Measurements from ENCODE around the gene ZNF608. TPM values are rescaled to one million over a fixed set of nuclear protein-coding genes. Genes with fewer than 3 reads are reported as not detected.
A peak's percentile ranks its signal among the peaks of the same experiment; 100 is the strongest.

ZNF608 gene
- total and polyA plus RNA-seq, 4 donors, result 9.5 to 83.2 (median 20.4) TPM

- H3K27me3 ChIP-seq (ENCODE audit: control insufficient read depth in 3 of 3, insufficient read depth in 3 of 3, low read length in 2 of 3), result no peaks in the 10 kb centered on the region
- H3K9ac ChIP-seq (ENCODE audit: insufficient read depth in 1 of 2, low read length in 2 of 2), result peak overlapping the region; percentile 70 to 96
- whole genome bisulfite sequencing, 2 donors, result 1% methylated on average over 17 of the region's 17 CpGs
- DNase-seq, result peak; percentile 34 to 83 (median 74)
- no peak for ATAC-seq (ENCODE audit: insufficient read depth, low FRiP score)
- H3K36me3 ChIP-seq (ENCODE audit: control insufficient read depth in 4 of 4, insufficient read depth in 4 of 4, low read length in 4 of 4), result no peaks in the 10 kb centered on the region
- H3K27ac ChIP-seq (ENCODE audit: low read depth in 1 of 2, low read length in 1 of 2), result peak overlapping the region; percentile 89 to 97
- peaks cover 0 to 24% (median 6%) of the 10 kb centered on the region in 5 donors for H3K4me1 ChIP-seq (ENCODE audit: control insufficient read depth in 5 of 5, insufficient read depth in 5 of 5, low read length in 5 of 5)
- TF ChIP-seq CTCF (IDR thresholded peaks at IDR 0.05; ENCODE audit: control extremely low read depth, extremely low read depth), result no peak
- H3K4me3 ChIP-seq, result peak overlapping the region; percentile 33
- no peaks in the 10 kb centered on the region for H3K9me3 ChIP-seq (ENCODE audit: control insufficient read depth in 4 of 4, insufficient read depth in 3 of 4, low read length in 3 of 4)
Measured at GRCh38 chr5:124747791-124748686, 1.6 kb upstream of the ZNF608 start.

- ATAC-seq (ENCODE audit: insufficient read depth, low FRiP score), result peak; percentile 40
- H3K4me3 ChIP-seq, result peak overlapping the region; percentile 35
- peak overlapping the region; percentile 70 to 96 for H3K9ac ChIP-seq (ENCODE audit: insufficient read depth in 1 of 2, low read length in 2 of 2)
- WGBS, 2 donors, result 0 to 1% methylated on average over 32 of the region's 32 CpGs
- no peaks in the 10 kb centered on the region for H3K9me3 ChIP-seq (ENCODE audit: control insufficient read depth in 4 of 4, insufficient read depth in 3 of 4, low read length in 3 of 4)
- peak overlapping the region; percentile 90 to 97 for H3K27ac ChIP-seq (ENCODE audit: low read depth in 1 of 2, low read length in 1 of 2)
- H3K27me3 ChIP-seq (ENCODE audit: control insufficient read depth in 3 of 3, insufficient read depth in 3 of 3, low read length in 2 of 3), result no peaks in the 10 kb centered on the region
- H3K4me1 ChIP-seq (ENCODE audit: control insufficient read depth in 5 of 5, insufficient read depth in 5 of 5, low read length in 5 of 5), result peaks cover 0 to 32% (median 7%) of the 10 kb centered on the region in 5 donors
- peak; percentile 96 to 99 (median 99) for DNase-seq
- TF ChIP-seq CTCF (IDR thresholded peaks at IDR 0.05; ENCODE audit: control extremely low read depth, extremely low read depth), result no peak
- no peaks in the 10 kb centered on the region for H3K36me3 ChIP-seq (ENCODE audit: control insufficient read depth in 4 of 4, insufficient read depth in 4 of 4, low read length in 4 of 4)
Measured at GRCh38 chr5:124746916-124747790, 714 bp upstream of the ZNF608 start.

- H3K4me1 ChIP-seq (ENCODE audit: control insufficient read depth in 5 of 5, insufficient read depth in 5 of 5, low read length in 5 of 5), result peaks cover 0 to 40% (median 13%) of the 10 kb centered on the region in 5 donors
- no peaks in the 10 kb centered on the region for H3K27me3 ChIP-seq (ENCODE audit: control insufficient read depth in 3 of 3, insufficient read depth in 3 of 3, low read length in 2 of 3)
- DNase-seq, result peak in 2 of 3 donors; percentile 65 to 69
- WGBS, 2 donors, result 36 to 47% methylated on average over 8 of the region's 8 CpGs
- H3K36me3 ChIP-seq (ENCODE audit: control insufficient read depth in 4 of 4, insufficient read depth in 4 of 4, low read length in 4 of 4), result no peaks in the 10 kb centered on the region
- no peaks in the 10 kb centered on the region for H3K9me3 ChIP-seq (ENCODE audit: control insufficient read depth in 4 of 4, insufficient read depth in 3 of 4, low read length in 3 of 4)
- H3K4me3 ChIP-seq, result no peak overlapping the region
- TF ChIP-seq CTCF (IDR thresholded peaks at IDR 0.05; ENCODE audit: control extremely low read depth, extremely low read depth), result no peak
- peak overlapping the region; percentile 83 to 98 for H3K9ac ChIP-seq (ENCODE audit: insufficient read depth in 1 of 2, low read length in 2 of 2)
- no peak for ATAC-seq (ENCODE audit: insufficient read depth, low FRiP score)
- peak overlapping the region; percentile 20 to 97 for H3K27ac ChIP-seq (ENCODE audit: low read depth in 1 of 2, low read length in 1 of 2)
Measured at GRCh38 chr5:124745007-124745927, 1.2 kb downstream of the ZNF608 start.
